ENCODE data around the gene ADRB2.

Gene ADRB2

DNA sequence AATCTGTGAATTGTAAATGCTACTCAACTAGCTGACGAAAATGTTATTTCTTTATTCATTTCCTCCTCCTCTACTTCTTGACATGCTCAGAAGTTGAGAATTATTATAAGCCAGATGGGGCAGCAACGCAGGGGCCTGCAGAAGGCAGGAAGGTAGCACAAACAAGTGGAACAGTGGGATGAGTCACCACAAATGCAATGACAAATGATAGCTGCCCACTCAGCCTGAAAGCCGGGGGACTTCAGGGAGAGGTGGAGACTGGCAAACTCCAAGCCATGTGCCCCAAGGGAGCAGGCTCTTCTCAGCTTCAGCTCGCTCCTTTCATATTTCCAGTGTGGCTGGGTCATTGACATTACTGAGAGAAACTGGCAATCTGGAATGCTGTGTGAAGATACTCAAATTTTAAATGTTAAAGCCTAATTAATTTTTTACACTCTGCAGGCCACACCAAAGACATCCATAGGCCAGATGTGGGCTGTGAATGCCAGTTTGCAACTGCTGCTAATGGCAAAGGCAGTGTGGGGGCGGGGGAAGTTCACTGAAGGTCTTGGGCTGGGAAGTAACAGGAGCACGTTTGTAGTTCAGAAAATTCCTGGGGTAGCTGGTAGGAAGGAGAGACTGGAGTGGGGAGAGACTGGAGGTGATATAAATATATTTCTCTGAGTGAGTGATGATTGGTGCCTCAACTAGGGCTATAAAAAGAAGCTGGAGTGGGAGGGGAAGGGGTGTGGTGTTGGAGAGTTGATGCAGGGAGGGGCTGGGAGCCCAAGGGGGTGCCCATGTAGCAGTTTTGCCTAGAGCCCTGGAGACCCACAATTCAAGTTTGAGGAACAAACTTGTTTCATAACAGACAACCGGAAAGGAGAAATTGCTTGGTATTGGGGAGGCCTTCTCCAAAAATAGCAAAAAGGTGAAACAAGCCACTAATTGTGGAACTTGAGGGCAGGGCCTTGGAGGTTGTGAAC, 20.8 kb upstream of the ADRB2 start:
- in situ Hi-C loops (cut with MboI; ENCODE audit: low sequenced_read_pairs) = no loop called here

DNA sequence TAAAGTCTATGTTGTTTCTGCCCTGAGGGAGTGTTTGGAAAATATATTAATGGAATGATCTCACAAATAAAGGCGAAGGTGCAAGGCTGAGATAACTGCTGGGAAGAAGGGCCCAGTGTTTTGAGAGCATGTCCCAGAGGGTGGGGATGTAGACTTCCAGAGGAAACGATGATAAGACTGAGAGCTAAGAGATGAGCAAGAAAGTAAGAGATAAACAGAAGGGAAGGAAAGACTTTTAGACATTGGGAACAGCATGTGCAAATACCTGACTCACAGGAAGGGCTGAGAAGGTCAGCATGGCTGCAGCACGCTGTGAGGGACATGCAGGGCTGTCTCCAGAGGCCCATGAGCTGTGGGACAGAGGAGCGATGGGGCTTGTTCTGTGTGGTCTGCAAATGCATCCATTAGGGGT, 19.9 kb upstream of the ADRB2 start:
- in situ Hi-C loops (cut with MboI; ENCODE audit: low sequenced_read_pairs) = no loop called here

DNA sequence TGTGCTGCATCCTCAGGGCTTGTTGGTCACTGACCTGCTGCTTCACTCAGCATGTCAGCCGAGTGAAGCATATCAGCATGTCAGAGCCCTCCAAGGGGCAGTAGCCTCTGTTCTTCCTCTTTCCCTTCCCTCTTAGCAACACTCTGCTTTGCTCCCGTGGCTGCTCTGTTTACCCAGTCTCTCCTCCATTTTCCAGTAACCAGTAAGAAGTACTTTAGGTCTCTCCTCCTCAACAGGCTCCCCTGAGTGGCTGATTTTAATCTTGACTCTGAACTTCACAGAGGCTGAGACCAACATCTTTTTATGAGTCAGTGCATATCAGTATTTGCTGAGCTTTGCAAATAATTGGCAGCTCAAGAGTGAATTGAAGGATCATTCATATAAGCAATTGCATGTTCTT, 18.6 kb upstream of the ADRB2 start:
- in situ Hi-C loops (cut with MboI; ENCODE audit: low sequenced_read_pairs) = no loop called here

DNA sequence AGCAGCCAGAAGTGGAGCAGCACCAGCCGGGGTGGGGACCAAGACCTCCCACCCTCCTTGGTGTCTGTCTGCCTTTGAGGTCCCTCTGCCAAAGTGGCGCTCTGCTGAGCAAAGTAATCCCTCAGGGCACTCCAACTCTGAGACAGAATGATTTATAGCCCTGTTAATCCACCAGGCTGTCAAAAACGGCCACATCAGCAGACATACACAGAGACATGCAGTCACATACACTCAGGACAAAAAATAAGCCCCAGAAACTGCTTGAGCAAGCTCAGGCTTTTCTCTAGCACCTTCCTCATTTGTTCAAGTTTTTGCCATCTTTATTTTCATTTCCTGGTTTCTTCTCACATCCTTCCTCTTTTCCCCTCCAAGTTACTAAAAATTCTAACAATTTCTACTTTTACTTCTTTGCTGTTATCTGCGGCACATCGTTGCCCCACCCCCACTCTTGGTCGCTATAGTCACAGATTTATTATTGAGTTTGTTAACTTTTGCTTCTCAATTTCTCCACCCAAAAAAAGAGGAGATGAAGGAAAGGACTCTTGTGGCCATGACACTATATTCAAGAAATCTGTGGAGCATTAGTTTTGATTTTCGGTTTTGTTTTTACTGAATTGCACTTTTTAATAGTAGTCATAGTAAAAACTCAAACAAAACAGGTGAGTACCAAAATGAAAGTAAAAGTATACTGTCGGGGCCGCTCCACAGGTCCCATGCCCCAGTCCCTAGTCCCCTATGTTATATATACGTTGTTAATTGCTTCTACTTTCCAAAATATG, 17.4 kb upstream of the ADRB2 start:
- in situ Hi-C loops (cut with MboI; ENCODE audit: low sequenced_read_pairs) = no loop called here

DNA sequence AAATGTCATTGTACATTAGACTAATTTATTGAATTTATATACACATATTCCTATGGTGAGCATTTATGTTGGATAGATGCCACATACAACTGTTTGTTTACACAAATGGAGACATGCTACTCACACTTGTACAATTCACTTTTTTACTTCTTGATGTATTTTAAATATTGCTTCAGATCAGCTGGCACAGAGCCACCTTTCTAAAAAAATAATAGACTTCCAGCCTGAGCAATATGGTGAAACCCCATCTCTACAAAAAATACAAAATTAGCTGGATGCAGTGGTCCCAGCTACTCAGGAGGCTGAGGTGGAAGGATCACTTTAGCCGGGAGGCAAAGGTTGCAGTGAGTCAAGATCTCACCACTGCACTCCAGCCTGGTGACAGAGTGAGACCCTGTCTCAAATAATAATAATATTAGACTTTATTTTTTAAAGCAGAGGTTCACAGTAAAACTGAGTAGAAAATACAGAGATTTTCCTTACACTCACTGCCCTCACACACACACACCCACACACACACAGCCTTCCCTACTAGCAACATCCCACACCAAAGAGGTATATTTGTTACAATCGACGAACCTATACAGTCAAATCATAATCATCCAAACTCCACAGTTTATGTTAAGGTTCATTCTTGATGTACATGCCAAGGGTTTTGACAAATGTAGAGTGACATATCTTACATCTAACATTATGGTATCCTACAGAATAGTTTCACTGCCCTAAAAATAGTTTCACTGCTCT, 16.5 kb upstream of the ADRB2 start:
- in situ Hi-C loops (cut with MboI; ENCODE audit: low sequenced_read_pairs) = no loop called here

DNA sequence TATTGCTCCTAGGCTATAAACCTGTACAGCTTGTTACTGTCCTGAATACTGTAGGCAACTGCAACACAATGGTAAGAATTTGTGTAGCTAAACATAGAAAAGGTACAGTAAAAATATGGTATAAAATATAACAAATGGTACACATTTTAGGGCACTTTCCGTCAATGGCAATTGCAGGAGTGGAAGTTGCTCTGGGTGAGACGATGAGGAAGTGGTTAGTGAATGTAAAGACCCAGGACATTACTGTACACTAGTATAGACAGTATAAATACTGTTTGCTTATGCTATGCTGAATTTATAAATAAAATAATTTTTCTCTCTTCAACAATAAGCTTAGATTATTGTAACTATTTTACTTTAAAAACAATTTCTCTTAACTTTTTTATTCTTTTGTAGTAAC, 15.6 kb upstream of the ADRB2 start:
- in situ Hi-C loops (cut with MboI; ENCODE audit: low sequenced_read_pairs) = no loop called here

DNA sequence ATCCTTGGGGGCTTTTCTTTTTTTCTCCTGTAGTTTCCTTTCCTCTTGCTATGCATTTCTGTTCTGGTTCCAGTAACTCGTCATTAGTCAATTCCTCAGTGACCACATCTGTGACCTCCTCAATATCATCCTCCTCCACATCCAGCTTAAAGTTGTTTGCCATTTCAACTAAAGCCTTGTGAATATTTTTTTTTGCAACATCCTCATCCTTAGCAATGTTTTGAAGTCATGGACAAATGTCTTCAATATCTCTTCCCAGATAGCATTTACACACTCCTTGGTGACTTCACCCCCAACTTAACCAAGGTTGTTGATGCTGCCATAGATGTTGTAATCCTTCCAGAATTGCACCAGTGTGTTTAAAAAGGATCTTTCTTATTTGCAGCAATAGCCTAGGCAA, 14.7 kb upstream of the ADRB2 start:
- in situ Hi-C loops (cut with MboI; ENCODE audit: low sequenced_read_pairs) = no loop called here

DNA sequence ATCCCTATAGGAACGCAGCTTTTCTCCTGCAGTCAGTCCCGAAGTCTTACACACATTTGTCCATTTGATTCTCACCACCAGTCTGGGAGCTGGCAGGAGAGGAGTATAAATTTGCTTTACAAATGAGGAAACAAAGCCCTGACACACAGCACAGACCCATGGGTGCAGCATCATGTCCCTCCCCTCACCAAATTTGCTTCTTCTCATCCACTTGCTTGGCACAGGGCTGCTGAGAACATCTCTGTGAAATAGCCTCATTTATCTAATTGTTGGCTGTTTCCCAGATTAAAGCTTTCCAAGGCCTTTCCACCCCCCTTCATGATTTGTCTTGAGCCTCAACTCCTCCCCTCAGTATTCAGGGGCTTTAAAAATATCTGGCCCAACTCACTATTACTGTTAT, 11.3 kb upstream of the ADRB2 start:
- in situ Hi-C loops (cut with MboI; ENCODE audit: low sequenced_read_pairs) = no loop called here

DNA sequence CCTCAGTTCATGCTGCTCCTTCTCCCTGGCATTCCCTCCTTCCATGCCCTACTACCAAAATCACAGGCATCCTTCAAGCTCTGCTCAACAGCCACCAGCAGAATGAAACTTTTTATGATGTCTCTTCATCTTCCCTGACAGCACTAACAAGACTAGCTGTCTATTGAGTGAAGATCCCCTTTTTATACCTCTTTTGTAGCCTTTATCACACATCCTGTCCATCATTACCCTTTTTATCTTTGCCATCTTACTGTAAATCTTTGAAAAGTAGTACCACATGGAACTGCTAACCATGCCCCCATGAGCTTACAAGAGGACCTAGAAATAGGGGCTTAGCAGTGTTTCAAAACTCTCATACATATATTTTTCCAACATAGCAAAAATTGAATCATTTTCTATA, 10.8 kb upstream of the ADRB2 start:
- in situ Hi-C loops (cut with MboI; ENCODE audit: low sequenced_read_pairs) = no loop called here

DNA sequence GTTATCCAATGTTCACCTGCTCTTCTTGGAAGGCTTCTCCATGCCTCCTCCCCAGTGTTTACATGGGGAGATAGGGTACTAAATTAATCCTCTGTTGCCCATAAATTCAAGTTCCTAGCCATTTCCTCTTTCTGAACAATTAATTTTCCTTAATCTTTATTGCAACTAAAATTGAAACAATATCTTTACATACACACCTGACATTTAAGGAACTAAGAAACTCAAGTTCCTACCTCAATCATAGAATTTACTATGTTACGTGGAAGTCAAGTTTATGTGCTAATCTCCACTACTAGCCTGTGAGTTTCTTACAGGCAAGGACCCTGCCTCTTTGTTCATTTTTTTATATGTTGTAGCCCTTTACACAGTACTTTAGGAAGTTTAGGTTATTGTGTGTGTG, 10.1 kb upstream of the ADRB2 start:
- in situ Hi-C loops (cut with MboI; ENCODE audit: low sequenced_read_pairs) = no loop called here

DNA sequence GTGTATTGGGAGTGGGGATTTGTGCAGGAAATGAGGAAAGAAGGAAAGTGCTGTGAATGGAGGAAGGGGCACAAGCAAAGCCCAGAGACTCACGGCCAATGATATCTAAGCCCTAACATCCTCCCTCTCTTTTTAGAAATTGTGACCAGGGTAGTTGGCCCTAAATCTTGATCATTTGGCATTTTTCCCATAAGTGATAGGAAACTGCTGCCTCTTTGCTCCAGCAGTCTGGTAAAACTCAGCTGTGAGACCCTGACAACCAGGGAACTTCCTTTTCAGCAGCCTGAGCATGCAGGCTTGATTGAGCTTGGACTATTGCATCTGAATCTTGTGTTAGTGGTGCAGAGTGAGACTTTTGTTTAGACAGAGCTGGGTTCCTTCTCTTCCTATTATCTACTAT, 9.6 kb upstream of the ADRB2 start:
- in situ Hi-C loops (cut with MboI; ENCODE audit: low sequenced_read_pairs) = no loop called here

DNA sequence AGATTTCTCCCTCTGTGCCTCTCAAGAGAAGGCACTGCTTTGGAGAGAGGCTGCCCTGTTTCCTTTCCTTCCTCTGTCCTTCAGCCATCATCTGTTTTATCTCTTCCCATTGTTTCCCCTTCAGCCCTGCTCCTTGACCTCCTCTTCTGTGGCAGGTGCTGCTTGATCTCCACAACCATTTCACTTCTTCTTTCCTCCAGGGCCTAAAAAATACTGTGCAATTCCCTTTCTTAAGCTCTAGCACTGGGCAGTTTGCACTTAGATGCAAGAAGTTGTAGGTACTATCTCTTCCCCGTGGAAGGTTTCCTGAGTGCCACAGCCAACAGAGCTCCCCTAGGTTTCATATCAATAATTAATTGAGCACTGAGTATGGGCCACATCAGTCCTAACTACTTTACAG, 8.8 kb upstream of the ADRB2 start:
- in situ Hi-C loops (cut with MboI; ENCODE audit: low sequenced_read_pairs) = no loop called here

DNA sequence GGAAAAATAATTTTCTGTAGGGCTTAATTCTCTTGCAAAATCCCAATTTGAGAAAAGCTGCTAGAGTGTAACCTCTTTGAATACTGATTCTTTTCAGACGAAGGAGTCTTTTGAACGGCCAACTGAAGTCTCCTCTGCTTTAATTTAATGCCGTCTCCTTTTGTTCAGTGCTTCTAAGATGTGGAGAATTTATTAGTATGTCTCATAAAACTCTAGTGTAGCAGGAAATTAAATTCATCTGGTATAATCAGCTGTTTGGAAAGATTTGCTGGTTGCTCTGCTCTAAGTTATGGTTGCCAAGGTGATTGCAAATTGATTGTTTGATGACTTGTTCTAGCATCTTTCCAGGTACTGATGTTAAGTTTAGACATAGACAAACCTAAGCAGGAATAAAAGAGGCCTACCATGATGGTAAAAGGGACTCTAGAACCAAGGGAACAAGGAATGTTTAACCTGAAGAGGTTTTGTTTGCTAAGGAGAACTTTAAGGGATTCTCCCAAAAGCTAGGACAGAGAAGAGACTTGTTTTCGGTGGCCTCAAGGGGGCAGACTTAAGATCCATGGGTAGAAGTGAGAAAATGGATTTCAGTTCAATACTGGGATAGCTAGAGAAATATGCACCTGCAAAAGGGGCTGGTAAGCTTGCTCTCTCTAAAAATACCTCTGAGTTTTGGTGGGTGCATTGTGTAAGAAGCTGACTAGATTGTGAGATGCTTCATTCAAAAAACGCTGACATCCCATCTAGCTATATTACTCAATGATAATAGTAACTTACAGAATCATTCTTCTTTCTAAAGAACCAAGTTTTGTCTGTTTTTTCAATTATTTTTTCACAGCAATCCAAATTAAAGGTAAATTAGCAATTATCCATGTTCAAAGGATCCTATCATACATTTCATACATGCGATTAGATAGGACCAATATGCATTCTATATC, 5.7 kb upstream of the ADRB2 start:
- in situ Hi-C loops (cut with MboI; ENCODE audit: low sequenced_read_pairs) = no loop called here

DNA sequence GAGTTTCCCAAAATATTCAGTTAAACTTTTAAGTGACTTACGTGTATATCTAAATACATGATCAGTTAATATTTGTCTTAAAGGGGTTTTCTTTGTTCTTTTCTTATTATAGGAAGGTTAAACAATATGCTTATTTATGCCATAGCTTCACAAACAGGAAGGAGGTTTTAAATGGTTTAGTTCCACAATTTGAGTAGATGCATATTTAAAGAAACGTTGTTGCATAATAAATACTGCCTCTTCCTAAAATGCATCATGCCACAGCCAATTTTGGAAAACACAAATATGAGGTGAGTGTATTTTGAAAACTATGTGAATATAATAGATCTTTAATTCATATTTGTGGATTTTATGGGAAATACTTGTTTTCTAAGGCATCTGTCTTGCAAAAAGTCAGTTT, 2.5 kb upstream of the ADRB2 start:
- in situ Hi-C loops (cut with MboI; ENCODE audit: low sequenced_read_pairs) = no loop called here

DNA sequence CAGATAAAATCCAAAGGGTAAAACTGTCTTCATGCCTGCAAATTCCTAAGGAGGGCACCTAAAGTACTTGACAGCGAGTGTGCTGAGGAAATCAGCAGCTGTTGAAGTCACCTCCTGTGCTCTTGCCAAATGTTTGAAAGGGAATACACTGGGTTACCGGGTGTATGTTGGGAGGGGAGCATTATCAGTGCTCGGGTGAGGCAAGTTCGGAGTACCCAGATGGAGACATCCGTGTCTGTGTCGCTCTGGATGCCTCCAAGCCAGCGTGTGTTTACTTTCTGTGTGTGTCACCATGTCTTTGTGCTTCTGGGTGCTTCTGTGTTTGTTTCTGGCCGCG, 727 bp upstream of the ADRB2 start:
- in situ Hi-C loops (cut with MboI; ENCODE audit: low sequenced_read_pairs) = no loop called here

DNA sequence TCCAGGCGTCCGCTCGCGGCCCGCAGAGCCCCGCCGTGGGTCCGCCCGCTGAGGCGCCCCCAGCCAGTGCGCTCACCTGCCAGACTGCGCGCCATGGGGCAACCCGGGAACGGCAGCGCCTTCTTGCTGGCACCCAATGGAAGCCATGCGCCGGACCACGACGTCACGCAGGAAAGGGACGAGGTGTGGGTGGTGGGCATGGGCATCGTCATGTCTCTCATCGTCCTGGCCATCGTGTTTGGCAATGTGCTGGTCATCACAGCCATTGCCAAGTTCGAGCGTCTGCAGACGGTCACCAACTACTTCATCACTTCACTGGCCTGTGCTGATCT, 294 bp downstream of the ADRB2 start:
- in situ Hi-C loops (cut with MboI; ENCODE audit: low sequenced_read_pairs) = no loop called here

DNA sequence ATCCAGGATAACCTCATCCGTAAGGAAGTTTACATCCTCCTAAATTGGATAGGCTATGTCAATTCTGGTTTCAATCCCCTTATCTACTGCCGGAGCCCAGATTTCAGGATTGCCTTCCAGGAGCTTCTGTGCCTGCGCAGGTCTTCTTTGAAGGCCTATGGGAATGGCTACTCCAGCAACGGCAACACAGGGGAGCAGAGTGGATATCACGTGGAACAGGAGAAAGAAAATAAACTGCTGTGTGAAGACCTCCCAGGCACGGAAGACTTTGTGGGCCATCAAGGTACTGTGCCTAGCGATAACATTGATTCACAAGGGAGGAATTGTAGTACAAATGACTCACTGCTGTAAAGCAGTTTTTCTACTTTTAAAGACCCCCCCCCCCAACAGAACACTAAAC, 1.3 kb downstream of the ADRB2 start:
- in situ Hi-C loops (cut with MboI; ENCODE audit: low sequenced_read_pairs) = no loop called here

DNA sequence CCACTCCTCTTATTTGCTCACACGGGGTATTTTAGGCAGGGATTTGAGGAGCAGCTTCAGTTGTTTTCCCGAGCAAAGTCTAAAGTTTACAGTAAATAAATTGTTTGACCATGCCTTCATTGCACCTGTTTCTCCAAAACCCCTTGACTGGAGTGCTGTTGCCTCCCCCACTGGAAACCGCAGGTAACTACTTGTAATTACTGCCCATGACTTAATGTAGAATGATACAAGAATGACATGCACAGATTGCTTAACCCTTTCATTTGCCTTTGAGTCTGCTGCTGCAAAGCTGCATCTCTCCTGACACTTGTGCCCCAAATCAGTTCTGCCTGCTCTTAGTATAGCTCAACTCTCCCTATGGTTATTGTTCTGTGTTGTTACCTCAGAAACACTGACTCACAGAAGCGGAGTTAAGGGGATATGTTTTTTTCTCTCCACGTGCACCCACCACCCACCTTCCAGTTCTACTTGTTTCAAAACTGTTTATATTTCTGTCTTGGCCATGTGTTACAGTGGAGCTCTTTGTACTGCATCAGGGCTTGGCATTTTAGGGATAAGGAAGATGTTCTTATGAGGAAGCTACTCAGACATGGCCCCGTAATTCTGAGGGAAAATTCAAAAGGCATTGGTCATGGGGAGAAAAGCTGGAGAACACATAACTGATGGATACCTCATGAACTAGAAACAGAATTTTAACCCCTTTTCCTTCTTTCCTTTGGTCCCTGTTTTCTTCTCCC, 2.3 kb downstream of the ADRB2 start:
- in situ Hi-C loops (cut with MboI; ENCODE audit: low sequenced_read_pairs) = no loop called here

DNA sequence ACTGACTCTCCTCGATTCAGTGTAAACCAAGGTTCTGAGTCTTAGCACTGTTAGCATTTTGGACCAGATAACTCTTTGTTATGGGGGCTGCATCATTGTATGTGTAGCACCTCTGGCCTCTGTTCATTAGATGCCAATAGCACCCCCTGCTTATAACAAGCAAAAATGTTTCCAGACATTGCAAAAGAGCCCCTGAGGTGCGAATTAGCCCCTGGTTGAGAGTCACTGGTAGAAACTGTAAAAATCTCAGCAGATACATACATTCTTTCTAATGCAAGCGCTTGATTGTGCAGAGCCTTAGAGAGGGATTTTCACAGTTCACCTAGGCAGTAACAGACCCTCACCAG, 2.8 kb downstream of the ADRB2 start:
- in situ Hi-C loops (cut with MboI; ENCODE audit: low sequenced_read_pairs) = no loop called here

DNA sequence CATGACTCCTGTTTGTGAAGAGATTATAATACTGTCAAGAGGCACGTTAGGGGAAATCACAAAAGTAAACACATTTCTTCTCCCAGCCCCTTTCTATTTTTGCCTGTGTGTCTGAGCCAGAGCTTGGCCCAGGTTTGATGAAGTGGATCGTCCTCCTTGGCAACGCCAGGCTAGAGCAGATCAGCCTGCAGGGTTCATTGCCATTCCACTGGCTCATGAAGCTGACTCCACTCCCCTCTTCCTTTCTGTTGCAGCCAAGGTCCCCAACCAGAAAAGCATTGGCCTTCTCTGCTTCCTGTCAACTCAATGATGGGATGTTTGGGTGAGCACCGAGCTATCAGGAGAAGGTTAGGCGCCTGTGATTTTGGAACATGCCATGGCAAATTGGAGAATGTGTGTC, 3.3 kb downstream of the ADRB2 start:
- in situ Hi-C loops (cut with MboI; ENCODE audit: low sequenced_read_pairs) = no loop called here

Measured in HL-60/S4 treated with retinoic acid at 250 ng/mL for 4 days and 3 days (cell line).